ENCODE data around the gene LYAR.
A peak's percentile ranks its signal among the peaks of the same experiment; 100 is the strongest.

- no peak for TF ChIP-seq POLR2AphosphoS5 (IDR thresholded peaks at IDR 0.05)
- TF ChIP-seq CTCF (IDR thresholded peaks at IDR 0.05) = peak in 3 of 4 experiments; percentile 51 to 61 (median 52)
- TF ChIP-seq POLR2A (IDR thresholded peaks at IDR 0.05) = no peak
Measured at GRCh38 chr4:4334798-4335520, 45.0 kb upstream of the LYAR start.
